Measurements from ENCODE around the gene MRS2.

Gene MRS2

DNA sequence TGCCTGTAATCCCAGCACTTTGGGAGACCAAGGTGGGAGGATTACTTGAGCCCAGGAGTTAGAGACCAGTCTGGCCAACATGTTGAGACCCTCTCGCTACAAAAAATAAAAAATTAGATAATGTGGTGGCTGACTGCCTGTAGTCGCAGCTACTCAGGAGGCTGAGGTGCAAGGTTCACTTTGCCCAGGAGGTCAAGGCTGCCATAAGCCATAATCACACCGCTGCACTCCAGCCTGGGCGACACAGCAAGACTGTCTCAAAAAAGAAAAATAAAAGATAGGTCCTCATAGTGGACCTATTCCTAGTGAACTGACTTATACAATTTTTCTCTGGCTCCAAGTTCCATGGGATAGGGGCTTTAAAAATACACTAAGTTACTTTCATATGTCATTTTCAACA is 41.9 kb downstream of the MRS2 start:
- no peak for TF ChIP-seq CTCF (conservative IDR thresholded peaks at IDR 0.05)
- no peak overlapping the region for H3K27ac ChIP-seq

DNA sequence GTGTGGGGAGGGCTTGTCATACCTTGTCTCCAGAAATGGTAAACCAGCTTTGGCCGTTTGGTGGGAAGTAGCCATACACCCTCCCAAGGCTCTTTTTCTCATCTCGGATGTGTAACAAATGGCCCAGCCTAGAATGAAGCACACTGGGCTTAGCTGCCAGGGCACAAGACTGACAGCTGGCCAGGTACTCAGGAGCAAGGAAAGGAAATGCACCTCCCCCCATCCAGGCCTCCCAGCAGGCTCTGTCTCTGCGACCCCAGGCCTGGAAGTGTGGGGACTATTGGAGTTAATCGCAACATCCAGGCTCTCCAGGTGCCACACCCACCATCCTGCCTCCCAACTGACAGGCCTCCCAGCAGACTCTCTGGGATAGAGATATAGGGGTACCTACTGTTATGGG is 43.0 kb downstream of the MRS2 start:
- H3K27ac ChIP-seq, result no peak overlapping the region
- TF ChIP-seq CTCF (conservative IDR thresholded peaks at IDR 0.05), result no peak

- no peak for TF ChIP-seq CTCF (conservative IDR thresholded peaks at IDR 0.05)
- no peak overlapping the region for H3K27ac ChIP-seq
Observed at GRCh38 chr6:24446670-24447069, 43.9 kb downstream of the MRS2 start.

GRCh38 chr6:24448396-24448795 is 45.7 kb downstream of the MRS2 start:
- no peak for TF ChIP-seq CTCF (conservative IDR thresholded peaks at IDR 0.05)
- no peak overlapping the region for H3K27ac ChIP-seq

DNA sequence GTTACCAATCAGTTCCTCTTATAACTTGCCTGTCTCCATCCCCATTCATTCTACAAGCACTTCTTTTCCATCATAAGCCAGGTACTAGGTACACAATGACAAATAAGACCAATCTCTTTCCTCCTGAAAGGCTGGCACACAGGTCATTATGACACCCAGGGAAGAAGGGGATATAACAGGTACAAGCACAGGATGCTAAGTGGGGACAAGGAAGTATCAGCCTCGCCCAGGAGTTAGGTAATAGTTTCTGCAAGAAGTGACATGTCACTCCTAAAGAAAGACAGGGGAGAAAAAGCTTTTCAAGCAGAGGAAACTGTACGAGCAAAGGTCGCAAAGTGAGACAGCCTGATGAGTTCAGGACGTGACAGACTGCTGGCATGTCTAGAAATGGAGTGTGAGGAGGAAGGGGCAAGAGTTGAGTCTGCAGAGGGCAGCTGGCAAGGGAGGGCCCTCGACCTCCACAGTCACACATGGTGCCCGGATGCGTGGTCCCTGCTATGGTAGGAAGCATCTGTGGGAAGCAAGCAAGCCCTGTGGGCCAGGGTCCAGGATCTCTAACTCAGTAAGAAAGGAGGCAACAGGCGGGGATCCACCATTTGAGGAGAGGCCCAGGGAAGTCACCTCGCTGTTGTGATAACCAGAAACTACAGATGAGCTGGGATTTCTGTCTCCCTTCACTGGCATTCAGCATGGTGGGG is 46.2 kb downstream of the MRS2 start:
- H3K27ac ChIP-seq, result no peak overlapping the region
- no peak for TF ChIP-seq CTCF (conservative IDR thresholded peaks at IDR 0.05)

DNA sequence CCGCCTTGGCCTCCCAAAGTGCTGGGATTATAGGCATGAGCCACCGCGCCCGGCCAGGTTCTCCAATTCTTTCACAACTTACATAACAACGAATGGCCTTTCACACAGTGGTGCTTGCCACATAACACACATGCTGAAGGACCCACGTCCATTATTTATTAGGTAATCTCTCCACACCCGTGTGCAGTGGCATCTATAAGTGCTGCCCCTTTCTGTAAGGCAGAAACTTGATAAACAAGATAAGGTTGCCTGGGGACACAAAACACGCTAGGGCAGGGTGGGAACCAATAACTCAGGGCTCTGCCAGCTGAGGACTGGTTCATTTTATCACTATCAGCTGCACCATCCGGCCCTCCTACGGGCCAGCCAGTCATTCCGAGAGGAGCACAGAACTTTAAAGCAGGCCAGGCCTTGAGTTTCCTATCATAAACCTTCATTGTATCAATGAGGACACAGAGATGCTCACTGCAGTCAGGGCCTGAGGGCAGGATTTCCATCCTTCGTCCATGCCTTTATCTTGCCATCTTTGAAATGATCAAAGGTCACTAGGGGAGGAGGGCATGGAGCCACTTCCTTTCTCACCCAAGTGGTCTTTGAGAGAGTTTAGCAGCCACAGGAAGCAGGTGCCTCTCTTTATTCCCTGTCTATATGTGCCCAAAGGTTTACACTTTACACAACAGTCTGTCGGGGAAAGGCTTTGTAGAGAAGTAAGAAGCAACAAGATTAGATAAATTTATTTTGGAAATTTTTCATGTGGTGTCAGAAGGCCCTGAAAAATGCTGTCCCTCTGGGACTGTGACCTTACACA is 49.0 kb downstream of the MRS2 start:
- TF ChIP-seq CTCF (conservative IDR thresholded peaks at IDR 0.05), result no peak
- H3K27ac ChIP-seq, result no peak overlapping the region

GRCh38 chr6:24453921-24454320 is 51.2 kb downstream of the MRS2 start:
- no peak overlapping the region for H3K27ac ChIP-seq
- TF ChIP-seq CTCF (conservative IDR thresholded peaks at IDR 0.05), result no peak

Measured in VCaP (cell line).